BLaER1 treated with 17β-estradiol and CSF1 and Interleukin-3, amounts not matched to agents 10 nM and 100 nM (cell line): Measurements from ENCODE around the gene KIF5A.

Experiments
- H3K27ac ChIP-seq, 11 experiments: shearing (Covaris generic); formaldehyde crosslinking; 2 replicates each; pipeline ENCODE4 v1.8.1; 2022
- H3K27me3 ChIP-seq, 11 experiments: shearing (Covaris generic); formaldehyde crosslinking; 2 replicates each; pipeline ENCODE4 v1.8.1; 2022
- H3K36me3 ChIP-seq, 11 experiments: shearing (Covaris generic); formaldehyde crosslinking; 2 replicates each; pipeline ENCODE4 v1.8.1; 2022
- H3K4me1 ChIP-seq, 10 experiments: shearing (Covaris generic); formaldehyde crosslinking; 2 replicates each; pipeline ENCODE4 v1.8.1; 2022
- H3K4me2 ChIP-seq, 11 experiments: shearing (Covaris generic); formaldehyde crosslinking; 2 replicates each; pipeline ENCODE4 v1.8.1; 2022
- H3K4me3 ChIP-seq, 10 experiments: shearing (Covaris generic); formaldehyde crosslinking; 2 replicates each; pipeline ENCODE4 v1.8.1; 2022
- H3K9ac ChIP-seq, 11 experiments: shearing (Covaris generic); formaldehyde crosslinking; 2 replicates each; pipeline ENCODE4 v1.8.1; 2022
- H3K9me3 ChIP-seq, 11 experiments: shearing (Covaris generic); formaldehyde crosslinking; replicated peaks in 1 of 11; 2 replicates each; pipeline ENCODE4 v1.8.1; 2022
- H4K20me1 ChIP-seq, 11 experiments: shearing (Covaris generic); formaldehyde crosslinking; 2 replicates each; pipeline ENCODE4 v1.8.1; 2022
- Cebpa-rat ChIP-seq, 11 experiments: shearing (Covaris generic); IDR thresholded peaks; 2 replicates each; pipeline ENCODE4 v1.8.1; 2022

Gene KIF5A

GRCh38 chr12:57609101-57609780 lies 59.4 kb downstream of the KIF5A start:
- Histone ChIP-seq H3K27me3 (peaks cover 39 to 72% (median 58%) of the 10 kb centered on the region in 11 experiments), H3K27ac (no peak overlapping the region), H3K4me3 (no peak overlapping the region), H4K20me1 (no peaks in the 10 kb centered on the region), H3K9me3 (no peaks in the 10 kb centered on the region), H3K4me2 (peak overlapping the region in 7 of 11 experiments; percentile 5 to 53 (median 37); a peak in 11 of 22 replicates), H3K9ac (no peak overlapping the region), H3K4me1 (peaks cover 28 to 66% (median 56%) of the 10 kb centered on the region in 10 experiments), H3K36me3 (no peaks in the 10 kb centered on the region)
- no peak for TF ChIP-seq Cebpa-rat (IDR thresholded peaks at IDR 0.05)

- no peaks in the 10 kb centered on the region for H3K36me3 ChIP-seq
- H4K20me1 ChIP-seq = no peaks in the 10 kb centered on the region
- H3K27me3 ChIP-seq = peaks cover 33 to 64% (median 51%) of the 10 kb centered on the region in 11 experiments
- TF ChIP-seq Cebpa-rat (IDR thresholded peaks at IDR 0.05) = no peak
- H3K9ac ChIP-seq = no peak overlapping the region
- H3K4me3 ChIP-seq = no peak overlapping the region
- no peaks in the 10 kb centered on the region for H3K9me3 ChIP-seq
- H3K4me1 ChIP-seq = peaks cover 32 to 68% (median 58%) of the 10 kb centered on the region in 10 experiments
- H3K4me2 ChIP-seq = peak overlapping the region in 9 of 11 experiments; percentile 78 to 99 (median 92); a peak in 15 of 22 replicates
- H3K27ac ChIP-seq = no peak overlapping the region
Measured at GRCh38 chr12:57609781-57610553, 60.1 kb downstream of the KIF5A start.

- H3K27ac ChIP-seq = peak overlapping the region in 9 of 11 experiments; percentile 77 to 90 (median 86); a peak in 16 of 22 replicates
Measured at GRCh38 chr12:57610554-57611107, 60.8 kb downstream of the KIF5A start.

GRCh38 chr12:57611108-57611826 lies 61.4 kb downstream of the KIF5A start, which contains the start of gene ARHGEF25:
TSS of gene ARHGEF25 (plus strand) at chr12:57611435. CDS start at chr12:57611895, 460 bp downstream.
- no peak for TF ChIP-seq Cebpa-rat (IDR thresholded peaks at IDR 0.05)
- H3K9ac ChIP-seq = peak within 1 kb of the TSS; percentile 77 to 88 (median 86)
- peak within 1 kb of the TSS; percentile 78 to 99 (median 92) for H3K4me2 ChIP-seq
- peak within 1 kb of the TSS; percentile 57 to 90 (median 85); a peak in 20 of 22 replicates for H3K27ac ChIP-seq
- no peaks in the 10 kb centered on the region for H4K20me1 ChIP-seq
- peak within 1 kb of the TSS; percentile 62 to 80 (median 68) for H3K4me3 ChIP-seq
- H3K27me3 ChIP-seq = peaks cover 20 to 51% (median 38%) of the 10 kb centered on the region in 11 experiments
- H3K36me3 ChIP-seq = 0 out of 22 replicates have a peak, but pooled peaks cover 0 to 3% (median 0%) of the 10 kb centered on the region in 11 experiments
- no peaks in the 10 kb centered on the region for H3K9me3 ChIP-seq
- H3K4me1 ChIP-seq = peaks cover 23 to 69% (median 62%) of the 10 kb centered on the region in 10 experiments

More at GRCh38 chr12:57610554-57611107, 60.8 kb downstream of the KIF5A start:
- H3K4me1 ChIP-seq = peaks cover 26 to 68% (median 58%) of the 10 kb centered on the region in 10 experiments
- H4K20me1 ChIP-seq = no peaks in the 10 kb centered on the region
- no peak for TF ChIP-seq Cebpa-rat (IDR thresholded peaks at IDR 0.05)
- H3K9ac ChIP-seq = peak overlapping the region; percentile 77 to 88 (median 86); a peak in 21 of 22 replicates
- H3K27me3 ChIP-seq = peaks cover 26 to 58% (median 45%) of the 10 kb centered on the region in 11 experiments
- peak overlapping the region; percentile 78 to 99 (median 90) for H3K4me2 ChIP-seq
- no peaks in the 10 kb centered on the region for H3K9me3 ChIP-seq
- peak overlapping the region; percentile 62 to 80 (median 68) for H3K4me3 ChIP-seq
- no peaks in the 10 kb centered on the region for H3K36me3 ChIP-seq

- Histone ChIP-seq H3K27me3 (peaks cover 14 to 45% (median 31%) of the 10 kb centered on the region in 11 experiments), H3K27ac (peak overlapping the region in 8 of 11 experiments; percentile 11 to 90 (median 54); a peak in 11 of 22 replicates), H3K4me2 (peak overlapping the region; percentile 55 to 99 (median 85))
Measured at GRCh38 chr12:57611827-57612710, 62.2 kb downstream of the KIF5A start.

GRCh38 chr12:57612711-57613426 lies 63.0 kb downstream of the KIF5A start:
- Histone ChIP-seq H3K4me1 (peaks cover 23 to 75% (median 68%) of the 10 kb centered on the region in 10 experiments), H4K20me1 (no peaks in the 10 kb centered on the region), H3K27ac (peak overlapping the region in 7 of 11 experiments; percentile 24 to 90 (median 85); a peak in 10 of 22 replicates), H3K36me3 (0 out of 22 replicates have a peak, but pooled peaks cover 0 to 4% (median 0%) of the 10 kb centered on the region in 11 experiments), H3K4me3 (peak overlapping the region in 2 of 10 experiments; percentile 46 to 51; a peak in 2 of 20 replicates), H3K9me3 (peaks cover 0 to 6% (median 0%) of the 10 kb centered on the region in 11 experiments; a peak in 2 of 22 replicates), H3K4me2 (peak overlapping the region in 10 of 11 experiments; percentile 59 to 99 (median 90); a peak in 20 of 22 replicates), H3K9ac (peak overlapping the region in 4 of 11 experiments; percentile 68 to 76 (median 74); a peak in 8 of 22 replicates), H3K27me3 (peaks cover 21 to 46% (median 37%) of the 10 kb centered on the region in 11 experiments)
- no peak for TF ChIP-seq Cebpa-rat (IDR thresholded peaks at IDR 0.05)

More at GRCh38 chr12:57611827-57612710, 62.2 kb downstream of the KIF5A start:
- TF ChIP-seq Cebpa-rat (IDR thresholded peaks at IDR 0.05) = no peak
- Histone ChIP-seq H3K9me3 (no peaks in the 10 kb centered on the region; a peak in 1 of 22 replicates), H3K4me1 (peaks cover 23 to 75% (median 68%) of the 10 kb centered on the region in 10 experiments), H3K9ac (peak overlapping the region in 8 of 11 experiments; percentile 46 to 88 (median 69); a peak in 13 of 22 replicates), H4K20me1 (no peaks in the 10 kb centered on the region), H3K36me3 (0 out of 22 replicates have a peak, but pooled peaks cover 0 to 4% (median 0%) of the 10 kb centered on the region in 11 experiments), H3K4me3 (peak overlapping the region; percentile 18 to 80 (median 68); a peak in 16 of 20 replicates)
